ENCODE measurements around the gene ATP6V1F. TPM values are rescaled to one million over a fixed set of nuclear protein-coding genes. Genes with fewer than 3 reads are reported as not detected.

ATP6V1F gene
- total RNA-seq, 2 donors from 2014 or later = 122 to 157 TPM

GRCh38 chr7:128880791-128881457 is 18.3 kb downstream of the ATP6V1F start:
- no peak overlapping the region for H3K27ac Mint-ChIP-seq
- Histone ChIP-seq H3K4me1 (ENCODE audit: control insufficient read depth, insufficient read depth, low read length) (no peaks in the 10 kb centered on the region), H3K36me3 (ENCODE audit: control insufficient read depth, insufficient read depth, low read length) (no peaks in the 10 kb centered on the region), H3K27ac (ENCODE audit: low read depth, low read length) (no peak overlapping the region), H3K27me3 (ENCODE audit: control insufficient read depth, insufficient read depth, low read length, poor library complexity, severe bottlenecking) (no peaks in the 10 kb centered on the region), H3K9me3 (ENCODE audit: control insufficient read depth, low read length) (no peaks in the 10 kb centered on the region), H3K9ac (ENCODE audit: extremely low read depth, low read length, poor library complexity, severe bottlenecking) (no peak overlapping the region), H3K4me3 (ENCODE audit: low read length) (no peak overlapping the region)
- TF ChIP-seq, protein P1, sequence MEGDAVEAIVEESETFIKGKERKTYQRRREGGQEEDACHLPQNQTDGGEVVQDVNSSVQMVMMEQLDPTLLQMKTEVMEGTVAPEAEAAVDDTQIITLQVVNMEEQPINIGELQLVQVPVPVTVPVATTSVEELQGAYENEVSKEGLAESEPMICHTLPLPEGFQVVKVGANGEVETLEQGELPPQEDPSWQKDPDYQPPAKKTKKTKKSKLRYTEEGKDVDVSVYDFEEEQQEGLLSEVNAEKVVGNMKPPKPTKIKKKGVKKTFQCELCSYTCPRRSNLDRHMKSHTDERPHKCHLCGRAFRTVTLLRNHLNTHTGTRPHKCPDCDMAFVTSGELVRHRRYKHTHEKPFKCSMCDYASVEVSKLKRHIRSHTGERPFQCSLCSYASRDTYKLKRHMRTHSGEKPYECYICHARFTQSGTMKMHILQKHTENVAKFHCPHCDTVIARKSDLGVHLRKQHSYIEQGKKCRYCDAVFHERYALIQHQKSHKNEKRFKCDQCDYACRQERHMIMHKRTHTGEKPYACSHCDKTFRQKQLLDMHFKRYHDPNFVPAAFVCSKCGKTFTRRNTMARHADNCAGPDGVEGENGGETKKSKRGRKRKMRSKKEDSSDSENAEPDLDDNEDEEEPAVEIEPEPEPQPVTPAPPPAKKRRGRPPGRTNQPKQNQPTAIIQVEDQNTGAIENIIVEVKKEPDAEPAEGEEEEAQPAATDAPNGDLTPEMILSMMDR (conservative IDR thresholded peaks at IDR 0.05) = no peak
- 93 to 94% methylated on average over 3 to 11 of the region's 11 CpGs for WGBS, 2 experiments (ENCODE audit: insufficient coverage in 1 of 2, insufficient read length in 1 of 2)
- no peak overlapping the region for H3K4me3 Mint-ChIP-seq
- DNase-seq = no peak
- H3K4me1 Mint-ChIP-seq = peaks cover 4% of the 10 kb centered on the region
- H3K36me3 Mint-ChIP-seq (ENCODE audit: low read depth) = peaks cover 1% of the 10 kb centered on the region
- no peaks in the 10 kb centered on the region for H3K27me3 Mint-ChIP-seq (ENCODE audit: insufficient read depth)
- peaks cover 3% of the 10 kb centered on the region for H3K9me3 Mint-ChIP-seq

DNA sequence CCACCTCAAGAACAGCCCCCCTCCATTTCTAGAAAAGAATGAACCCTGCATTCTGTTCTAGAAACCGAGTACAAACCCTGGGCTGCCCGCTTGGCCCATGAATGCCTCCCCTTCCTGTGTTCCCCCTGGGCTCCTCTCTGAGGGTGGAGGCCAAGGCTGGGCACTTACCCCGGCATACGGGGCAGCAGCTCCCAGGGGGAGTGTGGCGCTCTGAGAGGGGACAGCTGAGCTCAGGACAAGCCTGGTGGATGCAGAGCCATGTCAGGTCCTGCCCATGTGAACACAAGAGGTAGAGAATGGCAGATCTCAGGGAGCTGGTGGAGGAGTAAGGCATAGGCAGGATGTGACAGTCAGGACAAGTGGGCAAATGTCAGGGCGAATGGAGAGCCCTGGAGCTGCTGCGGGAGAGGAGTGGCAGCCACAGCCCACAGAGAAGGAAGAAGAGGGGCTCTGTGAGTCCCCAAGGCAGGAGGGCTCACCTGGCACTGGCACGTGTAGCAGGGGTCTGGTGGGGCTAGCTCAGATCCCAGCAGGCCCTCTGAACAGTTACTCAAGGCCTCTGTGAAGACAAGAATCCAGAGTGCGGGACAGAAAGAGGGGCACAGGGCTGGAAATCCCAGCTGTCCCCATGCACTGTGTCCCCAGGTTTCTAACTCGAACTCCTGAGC is 18.9 kb downstream of the ATP6V1F start:
- no peak overlapping the region for H3K9ac ChIP-seq (ENCODE audit: extremely low read depth, low read length, poor library complexity, severe bottlenecking)
- TF ChIP-seq, protein P1 (conservative IDR thresholded peaks at IDR 0.05) = no peak
- Mint-ChIP-seq H3K4me1 (peaks cover 4% of the 10 kb centered on the region), H3K9me3 (peaks cover 3% of the 10 kb centered on the region), H3K36me3 (ENCODE audit: low read depth) (peaks cover 1% of the 10 kb centered on the region), H3K27me3 (ENCODE audit: insufficient read depth) (no peaks in the 10 kb centered on the region), H3K4me3 (no peak overlapping the region), H3K27ac (no peak overlapping the region)
- no peak overlapping the region for H3K27ac ChIP-seq (ENCODE audit: low read depth, low read length)
- H3K4me1 ChIP-seq (ENCODE audit: control insufficient read depth, insufficient read depth, low read length) = no peaks in the 10 kb centered on the region
- no peak for DNase-seq
- H3K4me3 ChIP-seq (ENCODE audit: low read length) = no peak overlapping the region
- 88 to 93% methylated on average over 10 of the region's 10 CpGs for WGBS, 2 experiments (ENCODE audit: insufficient coverage in 1 of 2, insufficient read length in 1 of 2)
- no peaks in the 10 kb centered on the region for H3K9me3 ChIP-seq (ENCODE audit: control insufficient read depth, low read length)
- no peaks in the 10 kb centered on the region for H3K36me3 ChIP-seq (ENCODE audit: control insufficient read depth, insufficient read depth, low read length)
- H3K27me3 ChIP-seq (ENCODE audit: control insufficient read depth, insufficient read depth, low read length, poor library complexity, severe bottlenecking) = no peaks in the 10 kb centered on the region

DNA sequence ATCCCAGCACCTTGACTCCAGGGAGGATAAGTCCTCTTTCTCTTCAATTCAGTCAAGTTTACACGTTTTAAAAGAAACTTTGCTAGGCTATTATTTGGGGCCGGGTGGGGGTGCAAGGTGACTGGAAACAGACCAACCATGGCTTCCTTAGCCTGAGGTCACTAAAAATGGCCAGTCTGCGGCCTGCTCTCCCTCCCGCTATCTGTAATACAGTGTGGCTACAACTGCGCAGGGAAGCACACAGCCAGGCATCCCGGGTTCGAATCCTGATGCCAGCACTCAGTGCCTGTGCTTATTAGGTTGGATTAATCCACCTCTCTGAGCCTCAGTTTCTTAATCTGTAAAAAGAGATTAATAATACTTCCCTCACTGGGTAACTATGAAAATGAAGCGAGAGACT is 19.5 kb downstream of the ATP6V1F start:
- Histone ChIP-seq H3K36me3 (ENCODE audit: control insufficient read depth, insufficient read depth, low read length) (no peaks in the 10 kb centered on the region), H3K27ac (ENCODE audit: low read depth, low read length) (no peak overlapping the region), H3K9me3 (ENCODE audit: control insufficient read depth, low read length) (no peaks in the 10 kb centered on the region), H3K4me1 (ENCODE audit: control insufficient read depth, insufficient read depth, low read length) (no peaks in the 10 kb centered on the region), H3K27me3 (ENCODE audit: control insufficient read depth, insufficient read depth, low read length, poor library complexity, severe bottlenecking) (no peaks in the 10 kb centered on the region), H3K4me3 (ENCODE audit: low read length) (no peak overlapping the region), H3K9ac (ENCODE audit: extremely low read depth, low read length, poor library complexity, severe bottlenecking) (no peak overlapping the region)
- TF ChIP-seq, protein P1 (conservative IDR thresholded peaks at IDR 0.05) = no peak
- peaks cover 1% of the 10 kb centered on the region for H3K36me3 Mint-ChIP-seq (ENCODE audit: low read depth)
- H3K4me1 Mint-ChIP-seq = peaks cover 4% of the 10 kb centered on the region
- H3K9me3 Mint-ChIP-seq = peaks cover 3% of the 10 kb centered on the region
- DNase-seq = no peak
- WGBS, 2 experiments (ENCODE audit: insufficient coverage in 1 of 2, insufficient read length in 1 of 2) = 70 to 90% methylated on average over 4 to 8 of the region's 8 CpGs
- H3K4me3 Mint-ChIP-seq = no peak overlapping the region
- no peaks in the 10 kb centered on the region for H3K27me3 Mint-ChIP-seq (ENCODE audit: insufficient read depth)
- H3K27ac Mint-ChIP-seq = no peak overlapping the region
